Activated B cell treated with CpG ODN at 0.5 μM for 24 hours (primary cell): Measurements from ENCODE around the gene UBA3. TPM values are rescaled to one million over a fixed set of nuclear protein-coding genes. Genes with fewer than 3 reads are reported as not detected.

Experiments used
- ATAC-seq: fragments of 200-7000 bp; cut with Tn5 transposase; one replicate; pipeline ENCODE4 v1.10.0; 2021; ENCODE audit warnings: low read depth, mild to moderate bottlenecking, moderate library complexity
- CTCF ChIA-PET: fragments of 350-600 bp; sonication (Branson Sonifier 250); formaldehyde crosslinking; loops from one replicate; lab custom pipeline; 2021; ENCODE audit warnings: antibody characterized with exemption; lab: Charles Lee
- POLR2A ChIA-PET: fragments of 350-600 bp; sonication (Branson Sonifier 250); formaldehyde crosslinking; loops from one replicate; lab custom pipeline; 2021; ENCODE audit warnings: antibody characterized with exemption; lab: Charles Lee
- DNase-seq: peaks from one replicate; pipeline ENCODE4 v3.0.0; 2022
- H3K27ac Mint-ChIP-seq: one replicate; pipeline ENCODE4 v1.8.0; 2020; ENCODE audit warnings: mixed read lengths
- H3K27me3 Mint-ChIP-seq: one replicate; pipeline ENCODE4 v1.8.0; 2021; ENCODE audit warnings: mixed read lengths
- H3K36me3 Mint-ChIP-seq: one replicate; pipeline ENCODE4 v1.8.0; 2021; ENCODE audit warnings: low read depth, mixed read lengths
- H3K4me1 Mint-ChIP-seq: one replicate; pipeline ENCODE4 v1.8.0; 2021; ENCODE audit warnings: mixed read lengths
- H3K4me3 Mint-ChIP-seq: one replicate; pipeline ENCODE4 v1.8.0; 2020; ENCODE audit warnings: mild to moderate bottlenecking, mixed read lengths
- H3K9me3 Mint-ChIP-seq: one replicate; pipeline ENCODE4 v1.8.0; 2020; ENCODE audit warnings: mixed read lengths
- intact Hi-C: fragments of 100-400 bp; cut with micrococcal nuclease; formaldehyde crosslinking; loops from one replicate; pipeline ENCODE4 v1.15.1; 2024
- total RNA-seq: library from RNA; stranded (reverse); gene quantifications from 2 replicates; pipeline ENCODE4 v1.2.3, GENCODE V29; 2022
- TF ChIP-seq, protein P1 (sequence below): fragments of 200-600 bp; IDR thresholded peaks from one replicate; pipeline ENCODE4 v1.8.0; 2022; ENCODE audit warnings: antibody characterized with exemption, mild to moderate bottlenecking

UBA3 gene
- total RNA-seq, 1 donor from 2014 or later: 86.6 TPM

GRCh38 chr3:69092030-69092516 lies 11.9 kb upstream of the UBA3 start:
- DNase-seq: no peak
- ChIA-PET POLR2A (interaction anchor here (0.7 to 7.8 kb wide), 6 partner anchors 10 to 1389 kb away, joined by 3 to 101 read pairs (median 12); partner anchors contain the start of genes ARL6IP5, TMF1 and UBA3), CTCF (interaction anchor here (0.8 to 2.0 kb wide), 5 partner anchors 13 to 79 kb away, joined by 3 to 6 read pairs (median 3); partner anchors contain the start of genes EOGT and TMF1)
- Mint-ChIP-seq H3K4me3 (peak overlapping the region; percentile 82), H3K9me3 (no peaks in the 10 kb centered on the region), H3K36me3 (peaks cover 39% of the 10 kb centered on the region), H3K4me1 (peaks cover 95% of the 10 kb centered on the region), H3K27ac (peak overlapping the region; percentile 97), H3K27me3 (no peaks in the 10 kb centered on the region)
- intact Hi-C loops: loop anchor here (1.0 kb wide), 1 partner anchor 8 kb away; the partner anchor contains the start of gene ARL6IP5
- peak; percentile 80 for ATAC-seq
- TF ChIP-seq, protein P1, sequence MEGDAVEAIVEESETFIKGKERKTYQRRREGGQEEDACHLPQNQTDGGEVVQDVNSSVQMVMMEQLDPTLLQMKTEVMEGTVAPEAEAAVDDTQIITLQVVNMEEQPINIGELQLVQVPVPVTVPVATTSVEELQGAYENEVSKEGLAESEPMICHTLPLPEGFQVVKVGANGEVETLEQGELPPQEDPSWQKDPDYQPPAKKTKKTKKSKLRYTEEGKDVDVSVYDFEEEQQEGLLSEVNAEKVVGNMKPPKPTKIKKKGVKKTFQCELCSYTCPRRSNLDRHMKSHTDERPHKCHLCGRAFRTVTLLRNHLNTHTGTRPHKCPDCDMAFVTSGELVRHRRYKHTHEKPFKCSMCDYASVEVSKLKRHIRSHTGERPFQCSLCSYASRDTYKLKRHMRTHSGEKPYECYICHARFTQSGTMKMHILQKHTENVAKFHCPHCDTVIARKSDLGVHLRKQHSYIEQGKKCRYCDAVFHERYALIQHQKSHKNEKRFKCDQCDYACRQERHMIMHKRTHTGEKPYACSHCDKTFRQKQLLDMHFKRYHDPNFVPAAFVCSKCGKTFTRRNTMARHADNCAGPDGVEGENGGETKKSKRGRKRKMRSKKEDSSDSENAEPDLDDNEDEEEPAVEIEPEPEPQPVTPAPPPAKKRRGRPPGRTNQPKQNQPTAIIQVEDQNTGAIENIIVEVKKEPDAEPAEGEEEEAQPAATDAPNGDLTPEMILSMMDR: no peak

DNA sequence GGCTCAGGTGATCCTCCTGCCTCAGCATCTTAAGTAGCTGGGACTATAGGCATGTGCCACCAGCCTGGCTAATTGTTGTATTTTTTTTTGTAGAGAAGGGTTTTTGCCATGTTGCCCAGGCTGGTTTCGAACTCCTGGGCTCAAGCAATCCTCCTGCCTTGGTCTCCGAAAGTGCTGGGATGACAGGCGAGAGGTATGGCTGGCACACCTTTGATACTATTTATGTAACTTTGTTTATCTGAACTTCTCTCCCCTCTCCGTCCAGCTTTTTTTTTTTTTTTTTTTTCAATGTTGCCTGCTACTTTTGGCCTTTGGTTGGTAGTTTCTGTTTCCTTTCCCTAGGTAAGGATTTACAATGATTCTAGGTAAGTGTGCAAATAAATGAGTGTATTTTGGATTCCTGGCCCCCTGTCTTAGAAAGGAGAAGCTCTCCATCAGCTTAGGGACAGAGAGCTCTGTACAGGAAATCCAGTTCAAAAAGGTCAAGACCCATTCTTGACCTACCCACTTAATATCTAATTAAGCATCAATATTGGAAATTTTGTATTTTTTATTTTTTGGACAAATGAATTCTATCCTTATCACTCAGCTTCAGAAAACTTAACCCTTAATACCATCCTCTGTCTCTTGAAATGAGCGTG lies 11.3 kb upstream of the UBA3 start:
- ChIA-PET CTCF (interaction anchor here (0.8 to 2.0 kb wide), 5 partner anchors 13 to 78 kb away, joined by 3 to 6 read pairs (median 3); partner anchors contain the start of genes EOGT and TMF1), POLR2A (interaction anchor here (0.7 to 7.8 kb wide), 6 partner anchors 9 to 40 kb away, joined by 3 to 101 read pairs (median 12); partner anchors contain the start of genes ARL6IP5, TMF1 and UBA3)
- Mint-ChIP-seq H3K4me3 (peak overlapping the region; percentile 82), H3K27me3 (no peaks in the 10 kb centered on the region), H3K4me1 (peaks cover 90% of the 10 kb centered on the region), H3K9me3 (no peaks in the 10 kb centered on the region), H3K36me3 (peaks cover 36% of the 10 kb centered on the region), H3K27ac (peak overlapping the region; percentile 97)
- intact Hi-C loops: loop anchor here (1.0 kb wide), 1 partner anchor 7 kb away; the partner anchor contains the start of gene ARL6IP5
- TF ChIP-seq, protein P1: no peak
- ATAC-seq: peak; percentile 16
- no peak for DNase-seq

GRCh38 chr3:69090021-69090420 lies 9.9 kb upstream of the UBA3 start:
- peaks cover 87% of the 10 kb centered on the region for H3K4me1 Mint-ChIP-seq
- H3K36me3 Mint-ChIP-seq: peaks cover 40% of the 10 kb centered on the region
- ATAC-seq: no peak
- POLR2A ChIA-PET: interaction anchor here (0.7 to 7.8 kb wide), 5 partner anchors 7 to 76 kb away, joined by 3 to 101 read pairs (median 4); partner anchors contain the start of genes ARL6IP5, EOGT, TMF1 and UBA3
- no peaks in the 10 kb centered on the region for H3K27me3 Mint-ChIP-seq
- H3K27ac Mint-ChIP-seq: peak overlapping the region; percentile 86
- no peak for DNase-seq
- H3K4me3 Mint-ChIP-seq: peak overlapping the region; percentile 9
- TF ChIP-seq, protein P1: no peak
- no peaks in the 10 kb centered on the region for H3K9me3 Mint-ChIP-seq
- CTCF ChIA-PET: interaction anchor here (1.0 kb wide), 1 partner anchor 31 kb away, joined by 3 read pairs; no protein-coding TSS in a partner anchor
- intact Hi-C loops: no loop called here

DNA sequence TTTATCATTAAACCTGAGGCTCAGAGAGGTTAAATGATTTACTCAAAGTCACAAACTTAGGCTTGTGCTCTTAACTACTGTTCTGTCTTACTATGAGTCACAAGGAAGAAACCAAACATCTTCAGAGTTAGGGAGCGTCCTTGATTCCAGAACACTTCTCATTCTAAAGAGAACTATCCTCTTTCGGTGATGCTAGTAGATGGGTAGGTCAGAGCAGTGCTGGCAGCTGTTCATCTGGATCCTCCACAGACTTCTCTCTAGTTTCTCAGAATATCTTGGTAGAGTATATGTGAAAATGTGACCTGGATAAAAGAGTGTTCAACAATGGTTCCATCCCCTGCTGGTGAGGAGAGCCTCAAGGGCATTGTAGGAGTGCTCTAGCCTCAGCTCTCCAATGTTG lies 7.9 kb upstream of the UBA3 start:
- no peak for DNase-seq
- no peak for ATAC-seq
- Mint-ChIP-seq H3K9me3 (no peaks in the 10 kb centered on the region), H3K27me3 (no peaks in the 10 kb centered on the region), H3K27ac (peak overlapping the region; percentile 86), H3K36me3 (peaks cover 37% of the 10 kb centered on the region), H3K4me1 (peaks cover 84% of the 10 kb centered on the region), H3K4me3 (peak overlapping the region; percentile 64)
- TF ChIP-seq, protein P1: no peak
- ChIA-PET CTCF (no interaction called here), POLR2A (interaction anchor here (0.6 kb wide), 1 partner anchor 35 kb away, joined by 3 read pairs; no protein-coding TSS in a partner anchor)
- intact Hi-C loops: loop anchor here (10.0 kb wide), 1 partner anchor 1997 kb away; no protein-coding TSS in a partner anchor
